Urinary bladder (tissue), 4 donors: ENCODE data around the gene AMMECR1. TPM values are rescaled to one million over a fixed set of nuclear protein-coding genes. Genes with fewer than 3 reads are reported as not detected.
"Not testable (repeated sequence)": the region's sequence is repeated elsewhere in the genome, so short reads cannot be mapped to it uniquely, and the experiment has no call there.

Experiments
- DNase-seq: peaks from one replicate; pipeline ENCODE4 v3.0.0-alpha.2; 2015; ENCODE audit errors: extremely low spot score
- H3K27ac ChIP-seq: one replicate; pipeline ENCODE4 v1.5.1; 2013; ENCODE audit warnings: low read depth, mild to moderate bottlenecking, moderate library complexity
- H3K36me3 ChIP-seq: one replicate; pipeline ENCODE4 v1.6.1; 2013; ENCODE audit warnings: mild to moderate bottlenecking, moderate library complexity; ENCODE audit not compliant: insufficient read depth
- H3K4me1 ChIP-seq: one replicate; pipeline ENCODE4 v1.6.1; 2013; ENCODE audit warnings: mild to moderate bottlenecking, moderate library complexity; ENCODE audit not compliant: insufficient read depth
- H3K4me3 ChIP-seq: one replicate; pipeline ENCODE4 v1.5.1; 2013; ENCODE audit warnings: low read depth, low read length
- WGBS: extraction: QIAGEN DNeasy Blood & Tissue Kit; methylation state at CpG from one replicate; pipeline ENCODE4 v1.1.7; 2013; 5-methylcytosine and 5-hydroxymethylcytosine counted together
- polyA plus RNA-seq: library from polyadenylated mRNA; stranded (reverse); fragments of 200-250 nt; gene quantifications from one replicate; pipeline ENCODE4 v1.2.3, GENCODE V29; 2013
- total RNA-seq: library from RNA; depleted of rRNA; stranded (reverse); fragments of >200 nt; gene quantifications from one replicate; pipeline ENCODE4 v1.2.3, GENCODE V29; 2014
- donor health status: healthy with polysubstance abuse.
- donor health status: healthy.

Gene AMMECR1
- total and polyA plus RNA-seq, 2 donors: 3.6 to 14.1 TPM

- no peaks in the 10 kb centered on the region for H3K36me3 ChIP-seq
- no peak for DNase-seq
- no peak overlapping the region for H3K27ac ChIP-seq
- H3K4me1 ChIP-seq: no peaks in the 10 kb centered on the region
- H3K4me3 ChIP-seq: no peak overlapping the region
These were observed 52.2 kb downstream of the AMMECR1 start for GRCh38 chrX:110265661-110266060.

- no peaks in the 10 kb centered on the region for H3K4me1 ChIP-seq
- no peak overlapping the region for H3K27ac ChIP-seq
- WGBS: 98% methylated on average over 1 of the region's 1 CpG
- H3K36me3 ChIP-seq: no peaks in the 10 kb centered on the region
- no peak overlapping the region for H3K4me3 ChIP-seq
- no peak for DNase-seq
These were observed 58.8 kb downstream of the AMMECR1 start for GRCh38 chrX:110259117-110259516.

GRCh38 chrX:110258552-110258951 lies 59.3 kb downstream of the AMMECR1 start:
- Histone ChIP-seq H3K27ac (no peak overlapping the region), H3K36me3 (no peaks in the 10 kb centered on the region), H3K4me1 (no peaks in the 10 kb centered on the region), H3K4me3 (no peak overlapping the region)
- 91% methylated on average over 1 of the region's 1 CpG for WGBS
- DNase-seq: no peak

GRCh38 chrX:110257889-110258288 lies 60.0 kb downstream of the AMMECR1 start:
- Histone ChIP-seq H3K4me1 (no peaks in the 10 kb centered on the region), H3K36me3 (no peaks in the 10 kb centered on the region), H3K27ac (no peak overlapping the region), H3K4me3 (no peak overlapping the region)
- 63% methylated on average over 1 of the region's 1 CpG for WGBS
- no peak for DNase-seq

GRCh38 chrX:110252711-110253110 lies 65.2 kb downstream of the AMMECR1 start:
- DNase-seq: no peak
- 96% methylated on average over 7 of the region's 7 CpGs for WGBS
- Histone ChIP-seq H3K4me1 (no peaks in the 10 kb centered on the region), H3K4me3 (no peak overlapping the region), H3K27ac (no peak overlapping the region), H3K36me3 (no peaks in the 10 kb centered on the region)

GRCh38 chrX:110251961-110252360 lies 65.9 kb downstream of the AMMECR1 start:
- Histone ChIP-seq H3K4me1 (no peaks in the 10 kb centered on the region), H3K36me3 (no peaks in the 10 kb centered on the region), H3K4me3 (no peak overlapping the region), H3K27ac (no peak overlapping the region)
- DNase-seq: no peak
- WGBS: 97% methylated on average over 1 of the region's 1 CpG

- H3K4me1 ChIP-seq: no peaks in the 10 kb centered on the region
- H3K27ac ChIP-seq: no peak overlapping the region
- no peaks in the 10 kb centered on the region for H3K36me3 ChIP-seq
- 77% methylated on average over 1 of the region's 1 CpG for WGBS
- no peak overlapping the region for H3K4me3 ChIP-seq
- no peak for DNase-seq
These were observed 66.4 kb downstream of the AMMECR1 start for GRCh38 chrX:110251526-110251925.

- no peak for DNase-seq
- H3K4me1 ChIP-seq: no peaks in the 10 kb centered on the region
- no peak overlapping the region for H3K4me3 ChIP-seq
- WGBS: 98% methylated on average over 1 of the region's 1 CpG
- H3K36me3 ChIP-seq: no peaks in the 10 kb centered on the region
- H3K27ac ChIP-seq: no peak overlapping the region
These were observed 67.0 kb downstream of the AMMECR1 start for GRCh38 chrX:110250847-110251246.

GRCh38 chrX:110248578-110248977 lies 69.3 kb downstream of the AMMECR1 start:
- Histone ChIP-seq H3K36me3 (no peaks in the 10 kb centered on the region), H3K4me1 (no peaks in the 10 kb centered on the region), H3K27ac (no peak overlapping the region), H3K4me3 (no peak overlapping the region)
- DNase-seq: no peak
- 72% methylated on average over 1 of the region's 1 CpG for WGBS

GRCh38 chrX:110245011-110245410 lies 72.9 kb downstream of the AMMECR1 start:
- no peak for DNase-seq
- H3K4me3 ChIP-seq: no peak overlapping the region
- no peak overlapping the region for H3K27ac ChIP-seq
- no peaks in the 10 kb centered on the region for H3K4me1 ChIP-seq
- no peaks in the 10 kb centered on the region for H3K36me3 ChIP-seq

GRCh38 chrX:110242371-110242770 lies 75.5 kb downstream of the AMMECR1 start:
- WGBS: 82% methylated on average over 1 of the region's 1 CpG
- Histone ChIP-seq H3K27ac (no peak overlapping the region), H3K4me3 (no peak overlapping the region), H3K36me3 (no peaks in the 10 kb centered on the region), H3K4me1 (no peaks in the 10 kb centered on the region)
- DNase-seq: no peak

GRCh38 chrX:110241816-110242215 lies 76.1 kb downstream of the AMMECR1 start:
- H3K4me1 ChIP-seq: no peaks in the 10 kb centered on the region
- H3K27ac ChIP-seq: no peak overlapping the region
- no peak overlapping the region for H3K4me3 ChIP-seq
- no peak for DNase-seq
- H3K36me3 ChIP-seq: no peaks in the 10 kb centered on the region
- WGBS: 54% methylated on average over 1 of the region's 1 CpG

- not testable (repeated sequence) for H3K27ac ChIP-seq, H3K4me1 ChIP-seq, DNase-seq, H3K36me3 ChIP-seq, H3K4me3 ChIP-seq
- 49% methylated on average over 5 of the region's 5 CpGs for WGBS
These were observed 79.6 kb downstream of the AMMECR1 start for GRCh38 chrX:110238259-110238658.

- H3K4me1 ChIP-seq, H3K4me3 ChIP-seq, DNase-seq, H3K36me3 ChIP-seq, H3K27ac ChIP-seq: not testable (repeated sequence)
- 81% methylated on average over 3 of the region's 3 CpGs for WGBS
These were observed 86.4 kb downstream of the AMMECR1 start for GRCh38 chrX:110231485-110231884.

- WGBS: 82% methylated on average over 21 of the region's 21 CpGs
- H3K4me1 ChIP-seq, H3K27ac ChIP-seq, DNase-seq, H3K36me3 ChIP-seq, H3K4me3 ChIP-seq: not testable (repeated sequence)
These were observed 88.3 kb downstream of the AMMECR1 start for GRCh38 chrX:110229497-110230111.
